NCI-H2107 (cell line): ENCODE data around the gene PCK2.
"Not testable (repeated sequence)": the region's sequence is repeated elsewhere in the genome, so short reads cannot be mapped to it uniquely, and the experiment has no call there.

ENCODE experiments used
- DNase-seq: peaks from one replicate; lab custom pipeline; 2025; lab: John Stamatoyannopoulos, UW

Gene PCK2

GRCh38 chr14:24095271-24096068 is 1.4 kb downstream of the PCK2 start:
- DNase-seq = no peak

GRCh38 chr14:24096545-24097181 is 2.6 kb downstream of the PCK2 start:
- DNase-seq = no peak

- DNase-seq = no peak
These were observed 4.3 kb downstream of the PCK2 start for GRCh38 chr14:24098229-24098926.

- peak; percentile 52 for DNase-seq
These were observed 5.1 kb downstream of the PCK2 start for GRCh38 chr14:24098927-24099813.

GRCh38 chr14:24100197-24100981 is 6.3 kb downstream of the PCK2 start:
- no peak for DNase-seq

- DNase-seq = no peak
These were observed 6.9 kb downstream of the PCK2 start for GRCh38 chr14:24100982-24101494.

GRCh38 chr14:24102357-24103048 is 8.4 kb downstream of the PCK2 start:
- DNase-seq = no peak

GRCh38 chr14:24103451-24103850 is 9.3 kb downstream of the PCK2 start:
- DNase-seq = no peak

GRCh38 chr14:24105609-24106239 is 11.6 kb downstream of the PCK2 start:
- DNase-seq = not testable (repeated sequence)

GRCh38 chr14:24106672-24107271 is 12.7 kb downstream of the PCK2 start:
- DNase-seq = no peak

- DNase-seq = no peak
These were observed 14.3 kb downstream of the PCK2 start for GRCh38 chr14:24108336-24108874.

GRCh38 chr14:24110060-24110459 is 15.9 kb downstream of the PCK2 start:
- no peak for DNase-seq

- no peak for DNase-seq
These were observed 16.4 kb downstream of the PCK2 start for GRCh38 chr14:24110523-24110922.

- no peak for DNase-seq
These were observed 19.3 kb downstream of the PCK2 start for GRCh38 chr14:24113379-24113800.

- DNase-seq = peak; percentile 72
These were observed 19.9 kb downstream of the PCK2 start for GRCh38 chr14:24113801-24114531.

GRCh38 chr14:24114532-24115421 is 20.7 kb downstream of the PCK2 start, which contains the start of the genes DCAF11 and NRL:
Gene DCAF11 (plus strand): TSS chr14:24114777. CDS start chr14:24115595, 818 bp downstream.
Gene NRL (minus strand): TSS chr14:24114949. CDS start chr14:24082848, 32,101 bp downstream.
- DNase-seq = peak; percentile 100
